ENCODE data around the gene TMEM179. TPM values are rescaled to one million over a fixed set of nuclear protein-coding genes. Genes with fewer than 3 reads are reported as not detected.

TMEM179 gene
- total and polyA plus RNA-seq, 3 donors from 2014 or later: 4.9 to 12.1 (median 9.8) TPM

- 87 to 97% methylated on average over 8 of the region's 8 CpGs for WGBS, 2 donors
- intact Hi-C loops (cut with DNase I; ENCODE audit: low total_unique reads): no loop called here
These were observed 54.8 kb downstream of the TMEM179 start for GRCh38 chr14:104549536-104550339.

GRCh38 chr14:104548802-104549535, 55.6 kb downstream of the TMEM179 start:
- Histone ChIP-seq H3K36me3 (ENCODE audit: low read depth, missing control alignments) (no peaks in the 10 kb centered on the region), H3K4me3 (no peak overlapping the region), H3K27ac (no peak overlapping the region), H3K9me3 (no peaks in the 10 kb centered on the region), H3K27me3 (no peaks in the 10 kb centered on the region), H3K4me1 (no peaks in the 10 kb centered on the region)
- 49 to 59% methylated on average over 10 of the region's 15 CpGs for WGBS, 2 donors
- TF ChIP-seq POLR2A (IDR thresholded peaks at IDR 0.05) (no peak), CTCF (IDR thresholded peaks at IDR 0.05) (no peak)
- intact Hi-C loops (cut with DNase I; ENCODE audit: low total_unique reads): no loop called here
- DNase-seq: no peak

More at GRCh38 chr14:104549536-104550339, 54.8 kb downstream of the TMEM179 start:
- no peaks in the 10 kb centered on the region for H3K27me3 ChIP-seq
- no peaks in the 10 kb centered on the region for H3K4me1 ChIP-seq
- DNase-seq: no peak
- no peak overlapping the region for H3K4me3 ChIP-seq
- no peaks in the 10 kb centered on the region for H3K9me3 ChIP-seq
- H3K27ac ChIP-seq: no peak overlapping the region
- no peaks in the 10 kb centered on the region for H3K36me3 ChIP-seq (ENCODE audit: low read depth, missing control alignments)
- TF ChIP-seq POLR2A (IDR thresholded peaks at IDR 0.05) (no peak), CTCF (IDR thresholded peaks at IDR 0.05) (no peak)

GRCh38 chr14:104547998-104548700, 56.4 kb downstream of the TMEM179 start:
- no peak overlapping the region for H3K4me3 ChIP-seq
- DNase-seq: no peak
- H3K9me3 ChIP-seq: no peaks in the 10 kb centered on the region
- TF ChIP-seq POLR2A (IDR thresholded peaks at IDR 0.05): no peak
- intact Hi-C loops (cut with DNase I; ENCODE audit: low total_unique reads): no loop called here
- no peaks in the 10 kb centered on the region for H3K4me1 ChIP-seq
- H3K36me3 ChIP-seq (ENCODE audit: low read depth, missing control alignments): no peaks in the 10 kb centered on the region
- no peaks in the 10 kb centered on the region for H3K27me3 ChIP-seq
- no peak overlapping the region for H3K27ac ChIP-seq
- WGBS, 2 donors: 83 to 92% methylated on average over 1 to 14 of the region's 14 CpGs

GRCh38 chr14:104547310-104547997, 57.1 kb downstream of the TMEM179 start:
- Histone ChIP-seq H3K4me1 (no peaks in the 10 kb centered on the region), H3K27me3 (no peaks in the 10 kb centered on the region), H3K4me3 (no peak overlapping the region), H3K36me3 (ENCODE audit: low read depth, missing control alignments) (no peaks in the 10 kb centered on the region), H3K27ac (no peak overlapping the region), H3K9me3 (no peaks in the 10 kb centered on the region)
- intact Hi-C loops (cut with DNase I; ENCODE audit: low total_unique reads): no loop called here
- TF ChIP-seq CTCF (IDR thresholded peaks at IDR 0.05) (no peak), POLR2A (IDR thresholded peaks at IDR 0.05) (no peak)
- DNase-seq: no peak
- WGBS, 2 donors: 63 to 95% methylated on average over 7 to 18 of the region's 18 CpGs
